Measurements from ENCODE around the gene GLIPR1.

- TF ChIP-seq CTCF (IDR thresholded peaks at IDR 0.05) (no peak), POLR2AphosphoS5 (IDR thresholded peaks at IDR 0.05) (no peak), POLR2A (IDR thresholded peaks at IDR 0.05) (no peak)
These were observed 48.8 kb downstream of the GLIPR1 start for GRCh38 chr12:75529316-75529715.
